ENCODE results near the gene RPP25L.
A peak's percentile ranks its signal among the peaks of the same experiment; 100 is the strongest.

The RPP25L gene

DNA sequence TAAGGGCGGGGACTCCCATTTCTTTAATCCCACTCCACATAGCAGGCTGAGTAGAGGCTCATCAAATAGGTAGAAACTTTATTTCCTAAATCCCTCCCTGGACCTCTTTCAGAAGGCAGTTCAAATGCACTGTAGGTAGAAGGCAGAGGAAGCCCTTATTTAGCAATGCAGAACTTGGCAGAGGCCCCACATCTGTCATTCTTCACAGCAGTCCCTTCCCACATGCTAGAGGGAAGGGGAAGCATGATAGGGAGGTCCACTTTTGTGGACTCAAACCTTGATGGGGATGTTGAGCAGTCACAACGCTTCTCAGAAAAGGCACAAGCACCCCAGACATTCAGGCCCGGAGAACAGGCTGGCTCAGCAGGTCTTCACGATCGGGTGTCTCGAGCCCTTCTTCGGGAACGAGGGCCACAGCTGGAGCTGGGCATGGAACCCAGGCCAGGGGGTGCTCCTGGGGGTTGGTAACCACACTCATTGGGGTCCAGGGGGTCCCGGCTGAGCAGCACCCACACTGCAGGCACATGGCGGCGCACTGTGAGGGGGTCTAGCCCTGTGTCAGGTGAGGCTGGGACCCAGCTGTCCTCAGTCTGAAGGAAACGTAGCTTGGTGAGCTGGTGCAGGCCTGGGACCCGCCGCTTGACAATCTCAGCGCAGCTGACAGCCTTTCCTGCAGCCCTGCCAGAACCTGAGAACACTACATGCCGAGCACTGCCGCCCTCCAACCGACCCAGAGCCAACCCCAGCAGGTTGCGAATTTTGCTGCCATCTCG lies 1.3 kb downstream of the RPP25L start:
- no peak for DNase-seq

GRCh38 chr9:34607331-34607730 lies 4.6 kb downstream of the RPP25L start:
- no peak for DNase-seq

DNA sequence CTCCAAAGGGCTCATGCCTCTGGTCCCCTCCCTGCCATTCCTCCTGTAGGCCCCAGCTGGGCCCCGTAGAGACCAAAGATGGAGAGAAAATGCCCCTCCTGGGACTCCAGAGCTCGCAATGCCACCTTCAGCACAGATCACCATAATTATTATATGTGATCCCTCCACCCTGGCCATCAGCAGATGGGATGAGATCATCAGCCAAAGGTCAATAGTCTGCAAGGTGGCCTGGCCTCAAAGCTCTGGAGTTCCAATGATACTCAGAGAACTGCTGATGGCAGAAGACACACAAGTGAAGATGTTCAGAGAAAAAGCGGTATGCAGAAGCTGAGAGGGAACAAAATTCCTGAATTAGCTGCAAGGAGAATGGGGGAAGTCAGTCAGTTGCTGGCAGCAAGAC lies 5.0 kb downstream of the RPP25L start:
- peak; percentile 42 for DNase-seq

DNA sequence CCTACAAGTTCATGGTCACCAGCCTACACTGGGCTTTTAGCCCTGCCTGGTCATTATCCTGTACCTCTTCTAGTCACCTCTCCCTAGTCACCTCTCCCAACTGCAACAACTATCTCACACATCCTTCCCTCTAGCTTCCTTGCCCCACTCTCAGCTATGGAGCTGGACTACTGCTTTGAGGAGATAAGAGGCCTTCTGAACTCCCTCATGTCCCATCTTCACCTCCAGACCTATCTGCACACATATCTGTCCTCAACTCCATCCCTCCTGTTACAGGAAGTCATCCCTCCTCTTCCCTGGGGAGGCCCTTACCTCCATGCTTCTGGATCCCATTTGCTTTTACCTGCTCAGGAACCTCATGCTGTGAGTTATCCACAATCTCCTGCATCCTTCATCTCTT lies 5.7 kb downstream of the RPP25L start:
- DNase-seq, result no peak

DNA sequence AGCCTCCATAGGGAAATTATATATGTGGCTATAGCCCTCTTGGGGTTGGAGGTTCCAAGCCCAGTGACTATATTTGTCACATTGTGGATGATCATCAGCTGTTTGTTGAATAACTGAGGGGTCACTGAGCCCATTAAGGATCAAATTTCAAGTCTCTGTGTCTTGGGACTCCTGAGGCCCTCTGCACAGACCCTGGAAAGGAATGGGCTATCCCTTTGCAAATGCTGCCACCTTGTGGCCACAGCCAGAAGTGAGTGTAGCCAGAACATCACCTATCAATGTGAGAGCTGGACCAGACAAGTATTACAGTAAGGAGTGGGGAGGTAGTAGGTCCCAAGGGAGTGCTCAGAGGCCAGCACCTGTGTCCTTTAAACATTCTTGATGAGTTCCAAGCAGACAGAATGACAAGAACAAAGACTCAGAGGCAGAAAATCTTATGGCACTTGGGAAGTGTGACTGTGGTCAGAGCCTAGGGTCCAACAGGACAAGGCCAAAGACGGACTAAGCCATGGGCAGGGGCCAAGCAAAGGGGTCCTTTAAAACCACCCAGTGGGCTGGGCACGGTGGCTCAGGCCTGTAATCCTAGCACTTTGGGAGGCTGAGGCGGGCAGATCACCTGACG lies 8.2 kb downstream of the RPP25L start:
- peak; percentile 74 for DNase-seq

DNA sequence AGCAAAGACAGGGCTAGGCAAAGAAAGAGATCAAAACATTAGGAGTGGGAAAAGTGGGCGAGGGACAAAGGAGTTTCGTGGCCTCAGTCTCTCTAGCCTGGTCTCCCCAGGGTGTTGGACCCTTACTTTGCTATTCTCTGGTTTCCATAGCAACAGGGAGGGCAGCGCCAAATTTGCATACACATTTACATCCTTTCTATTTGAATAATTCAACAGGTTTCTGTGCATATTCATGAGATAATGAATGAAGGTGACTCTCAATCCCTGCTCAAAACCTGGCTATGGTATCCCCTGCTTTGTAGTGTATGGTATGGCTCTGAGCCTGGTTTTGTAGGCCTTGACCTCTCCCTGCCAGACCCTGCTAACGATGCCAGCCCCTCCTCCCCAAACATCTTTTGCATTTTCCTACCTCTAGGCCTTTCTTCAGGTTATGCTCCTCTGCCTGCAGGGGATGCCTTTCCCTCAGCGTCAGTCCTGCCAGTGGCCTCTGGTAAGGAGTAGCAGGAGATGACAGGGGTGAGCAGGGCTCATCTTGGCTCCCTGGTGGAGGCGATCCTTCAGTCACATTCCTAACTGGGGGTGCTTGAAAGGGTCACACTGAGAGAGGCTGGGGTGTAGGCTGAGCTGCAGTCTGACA lies 9.8 kb downstream of the RPP25L start:
- no peak for DNase-seq

DNA sequence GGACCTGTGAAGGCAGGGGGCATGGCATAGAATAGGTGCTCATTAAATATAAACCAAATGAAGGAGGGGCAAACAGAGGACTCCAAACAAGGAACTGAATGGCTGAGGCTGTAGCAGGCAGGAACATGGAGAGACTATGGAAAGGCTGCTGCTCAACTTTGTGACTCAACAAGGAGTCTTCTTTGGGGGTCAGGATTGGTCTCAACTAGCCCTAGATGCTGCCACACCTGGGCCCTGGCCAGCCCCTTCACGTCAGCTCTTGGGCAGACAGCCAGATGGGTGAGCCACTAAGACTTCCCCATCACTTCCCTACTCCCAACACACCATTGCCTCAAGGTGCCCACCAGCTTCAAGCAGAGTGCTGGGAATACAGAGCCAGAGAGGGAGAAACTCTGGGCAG lies 11.0 kb downstream of the RPP25L start:
- no peak for DNase-seq

GRCh38 chr9:34599546-34599945 lies 12.4 kb downstream of the RPP25L start:
- DNase-seq, result no peak

DNA sequence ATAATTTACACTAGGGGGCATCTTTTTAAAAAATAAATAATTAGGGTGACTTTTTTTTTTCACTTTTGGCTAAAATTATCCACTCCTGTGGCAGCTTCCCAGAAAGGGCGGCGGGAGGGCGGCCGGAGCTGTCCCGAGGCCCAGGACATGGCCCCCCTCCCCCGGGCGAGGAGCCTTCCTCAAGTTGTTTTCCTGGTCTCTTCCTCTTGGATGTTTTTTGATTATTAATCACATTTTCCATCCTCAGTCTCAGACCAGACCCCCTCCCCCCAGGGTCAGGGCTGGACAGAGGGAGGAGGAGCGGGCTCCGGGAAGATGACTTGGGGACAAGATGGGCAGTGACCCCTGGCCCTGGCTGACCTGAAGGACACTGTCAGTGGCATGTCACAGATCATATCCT lies 17.7 kb downstream of the RPP25L start:
- no peak for DNase-seq

GRCh38 chr9:34592895-34593601 lies 18.8 kb downstream of the RPP25L start:
- DNase-seq, result peak; percentile 46

- DNase-seq, result no peak
These were observed 19.7 kb downstream of the RPP25L start for GRCh38 chr9:34591917-34592866.

DNA sequence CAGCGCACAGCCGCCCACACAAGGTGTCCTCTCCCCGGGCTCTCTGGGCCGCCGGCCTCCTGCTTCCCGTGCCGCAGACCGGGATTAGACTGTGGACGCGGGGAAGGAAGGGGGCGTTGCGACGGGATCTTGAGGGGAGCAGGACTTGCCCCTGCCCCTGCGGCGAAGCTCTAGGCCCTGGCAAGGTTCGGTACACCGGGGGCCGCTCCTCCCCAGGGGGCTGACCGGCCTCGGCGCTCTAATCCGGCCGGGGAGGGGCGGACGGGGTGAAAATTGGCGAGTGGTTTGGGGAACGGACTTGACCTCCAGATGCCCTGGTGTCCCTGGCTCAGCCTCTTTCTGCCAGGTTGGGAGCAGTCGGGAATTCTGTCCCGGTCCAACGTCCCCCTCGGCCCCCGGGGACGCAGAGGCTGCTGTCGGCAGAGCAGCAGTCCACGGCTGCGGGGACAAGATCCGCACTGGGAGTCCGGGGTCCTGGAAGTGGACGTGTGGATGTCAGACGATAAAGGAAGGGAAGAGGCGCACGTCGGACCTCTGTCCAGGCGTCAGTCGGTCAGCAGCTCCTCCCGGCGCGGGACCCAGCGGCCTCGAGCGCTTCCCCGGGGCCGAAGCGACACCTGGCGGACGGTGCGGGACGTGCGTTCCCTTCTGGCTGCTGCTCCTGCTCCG lies 20.5 kb downstream of the RPP25L start:
- DNase-seq, result peak; percentile 83

DNA sequence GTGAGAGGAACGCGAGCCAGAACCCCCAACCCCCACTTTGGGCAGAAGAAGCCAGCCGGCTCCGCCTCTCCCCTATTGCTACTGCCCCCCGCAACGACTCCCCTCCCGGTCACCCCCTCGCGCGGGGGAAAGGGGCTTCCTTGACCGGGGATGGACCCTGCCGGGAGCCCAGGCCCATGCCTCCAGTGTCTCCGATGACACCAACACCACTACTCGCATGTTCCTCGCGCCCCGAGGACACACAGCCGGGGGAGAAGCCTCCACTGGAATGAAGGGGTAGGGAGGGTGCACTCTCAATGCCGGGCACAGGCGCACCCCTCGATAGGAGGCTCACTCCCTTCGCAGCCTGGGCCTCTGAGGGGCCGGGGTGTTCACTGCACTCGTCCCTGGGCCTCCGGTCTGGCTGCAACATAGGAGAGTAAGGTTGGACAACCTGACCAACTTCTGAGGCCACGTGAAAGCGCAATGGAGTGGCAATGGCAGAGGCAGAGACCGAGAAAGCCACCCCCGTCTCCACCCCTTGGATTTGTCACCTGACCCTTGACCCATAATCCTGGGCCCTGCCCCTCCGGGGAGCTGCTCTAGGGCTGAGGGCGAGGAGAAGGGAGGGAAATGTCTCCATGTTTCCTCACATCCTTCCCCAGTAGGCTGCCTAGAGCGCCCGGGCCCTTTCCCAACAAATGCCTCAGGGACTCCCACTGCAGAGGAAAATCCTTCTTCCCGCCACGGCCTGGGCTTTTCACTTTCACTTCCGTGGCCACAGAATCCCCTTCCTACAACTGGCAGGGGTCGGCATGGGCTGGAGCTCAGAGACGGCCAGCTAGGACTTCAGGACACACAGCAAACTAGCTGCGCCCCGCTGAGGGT lies 21.3 kb downstream of the RPP25L start:
- DNase-seq, result peak; percentile 28

GRCh38 chr9:34589636-34590380 lies 22.1 kb downstream of the RPP25L start, which contains the start of gene CNTFR:
Gene CNTFR (minus strand): TSS chr9:34589724. CDS start chr9:34568981, 20,743 bp downstream.
- DNase-seq, result peak; percentile 60

DNA sequence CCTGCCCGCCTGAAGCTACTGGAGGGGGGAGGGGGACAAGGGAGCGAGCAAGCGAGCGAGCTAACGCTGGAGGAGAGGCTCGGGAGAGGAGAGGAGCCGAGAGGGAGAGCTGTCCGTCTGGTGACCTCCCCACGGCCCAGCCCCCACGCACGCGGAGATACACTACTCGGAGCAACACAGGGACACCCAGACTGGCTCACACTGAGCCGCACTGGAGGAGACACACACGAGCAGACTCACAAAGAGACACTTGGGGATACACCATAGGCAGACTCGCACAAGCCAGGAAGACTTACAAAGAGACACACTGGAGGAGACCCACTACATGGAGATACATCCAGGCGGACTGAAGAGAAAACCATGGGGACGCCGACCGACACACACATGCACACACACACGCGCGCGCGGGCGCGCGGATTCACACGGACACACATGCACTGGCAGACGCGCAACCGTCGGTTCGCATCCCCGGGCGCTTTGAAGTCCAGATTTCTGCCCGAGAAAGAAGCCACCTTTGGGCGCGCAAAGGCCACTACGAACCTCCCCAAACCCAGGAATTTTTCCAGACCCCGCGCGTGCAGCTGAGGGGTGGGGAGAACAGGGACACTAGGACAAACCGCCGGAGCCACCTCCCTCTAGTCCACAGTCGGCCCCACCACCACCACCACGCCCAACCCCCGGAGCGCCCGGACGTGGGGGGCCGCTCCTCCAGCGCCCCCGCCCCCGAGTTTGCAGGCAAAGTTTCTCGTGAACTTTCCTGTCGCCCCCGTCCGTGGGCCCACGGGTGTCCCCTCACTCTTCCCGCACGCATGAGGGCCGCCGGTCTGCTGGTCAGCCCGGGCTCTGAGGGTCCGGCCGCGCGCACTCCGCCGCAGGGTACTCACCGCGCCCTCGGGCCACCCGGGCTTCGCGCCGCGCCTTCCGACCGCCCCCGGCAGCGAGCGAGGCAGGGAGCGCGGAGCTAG lies 22.9 kb downstream of the RPP25L start:
- DNase-seq, result peak; percentile 43

DNA sequence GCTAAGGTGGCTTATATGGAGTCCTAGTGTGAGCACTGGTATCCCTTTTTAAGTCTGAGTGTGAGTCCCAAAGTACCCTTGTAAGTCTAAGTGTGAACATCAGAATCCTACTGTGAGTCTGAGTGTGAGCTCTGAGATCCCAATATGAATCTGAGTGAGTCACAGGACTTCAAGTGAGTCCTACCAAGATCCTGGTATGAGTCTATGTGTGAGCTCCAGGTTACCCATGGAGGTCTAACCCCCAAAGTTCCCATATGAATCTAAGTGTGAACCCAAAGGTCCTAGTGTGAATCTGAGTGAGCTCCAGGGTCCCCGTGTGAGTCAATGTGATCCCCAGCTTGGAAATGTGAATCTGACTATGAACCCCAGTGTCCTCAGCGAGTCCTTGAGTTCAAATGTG lies 24.6 kb downstream of the RPP25L start:
- no peak for DNase-seq

- no peak for DNase-seq
These were observed 25.8 kb downstream of the RPP25L start for GRCh38 chr9:34585946-34586669.

- DNase-seq, result no peak
These were observed 26.9 kb downstream of the RPP25L start for GRCh38 chr9:34584970-34585369.
